ENCODE data around the gene CRIP3. TPM values are rescaled to one million over a fixed set of nuclear protein-coding genes. Genes with fewer than 3 reads are reported as not detected.

CRIP3 gene
- total and polyA plus RNA-seq, 2 of the 13 experiments (the other 11 are each of a cell fraction or from before 2014, with no cell fraction given), result 6.3 to 9.3 TPM

DNA sequence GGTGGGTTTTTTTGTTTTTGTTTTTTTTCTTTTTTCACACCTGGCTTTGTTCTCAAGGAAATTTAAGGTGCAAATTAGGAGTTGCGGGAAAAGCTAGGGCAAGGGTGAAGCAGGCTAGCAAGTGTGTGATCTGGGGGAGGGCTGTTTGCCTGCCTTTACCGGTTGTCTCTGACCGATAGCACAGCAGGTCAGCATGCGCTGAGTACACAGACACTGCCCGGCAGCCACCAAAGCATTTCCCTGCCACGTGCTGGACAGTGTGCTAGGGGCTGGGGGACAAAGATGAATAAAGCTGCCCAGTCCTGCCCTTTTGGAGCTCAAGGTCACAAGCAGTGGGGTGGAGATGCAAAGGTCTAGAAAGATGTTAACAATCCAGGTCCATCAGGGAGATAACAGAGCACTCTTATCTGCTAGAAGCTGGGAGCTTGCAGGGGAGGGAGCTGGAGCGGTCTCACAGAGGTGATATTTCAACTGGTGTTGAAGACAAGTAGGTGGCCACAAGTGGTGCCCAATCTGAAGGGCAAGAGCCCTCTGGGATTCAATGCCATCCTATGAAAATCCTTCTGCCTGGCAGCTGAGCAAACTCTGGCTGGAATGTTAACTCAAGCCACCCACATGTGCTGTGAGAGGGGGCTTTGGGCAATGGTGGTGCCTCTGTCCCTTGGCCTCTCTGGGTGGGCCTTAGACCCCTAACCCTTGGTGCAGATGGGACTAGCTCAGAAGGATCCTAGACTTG lies 40.8 kb downstream of the CRIP3 start (continued):
- TF ChIP-seq ZNF564 (CRISPR knock-in tag; IDR thresholded peaks at IDR 0.05) (peak; percentile 98), ZNF878 (CRISPR knock-in tag; IDR thresholded peaks at IDR 0.05) (peak; percentile 99), ZNF619 (CRISPR knock-in tag; IDR thresholded peaks at IDR 0.05) (peak; percentile 99), ZNF20 (CRISPR knock-in tag; IDR thresholded peaks at IDR 0.05) (0 out of 2 replicates have a peak, but pooled peaks have one; percentile 86), AHR (CRISPR knock-in tag; IDR thresholded peaks at IDR 0.05) (peak; percentile 96), TP53 (CRISPR knock-in tag; conservative IDR thresholded peaks at IDR 0.05) (peak; percentile 92), ZNF530 (CRISPR knock-in tag; IDR thresholded peaks at IDR 0.05; ENCODE audit: low read depth) (no peak), ZNF556 (CRISPR knock-in tag; IDR thresholded peaks at IDR 0.05; ENCODE audit: borderline replicate concordance) (peak; percentile 98), GLI4 (CRISPR knock-in tag; IDR thresholded peaks at IDR 0.05; ENCODE audit: borderline replicate concordance) (peak; percentile 91; the same call in 1 of the 2 replicates), MYNN (CRISPR knock-in tag; IDR thresholded peaks at IDR 0.05; ENCODE audit: low read depth) (no peak), ZNF235 (CRISPR knock-in tag; IDR thresholded peaks at IDR 0.05; ENCODE audit: borderline replicate concordance) (peak; percentile 91; the same call in 1 of the 2 replicates), U2AF2 (IDR thresholded peaks at IDR 0.05; ENCODE audit: low read depth, low read length) (0 out of 2 replicates have a peak, but pooled peaks have one; percentile 77), TSC22D2 (CRISPR knock-in tag; IDR thresholded peaks at IDR 0.05; ENCODE audit: borderline replicate concordance) (peak; percentile 97), ZSCAN25 (CRISPR knock-in tag; IDR thresholded peaks at IDR 0.05) (peak; percentile 99), FOXK1 (CRISPR knock-in tag; IDR thresholded peaks at IDR 0.05; ENCODE audit: borderline replicate concordance, low read depth) (peak; percentile 98), KDM5A (IDR thresholded peaks at IDR 0.05; ENCODE audit: borderline replicate concordance, low read length) (no peak; the same call in 1 of the 2 replicates), KLF12 (CRISPR knock-in tag; IDR thresholded peaks at IDR 0.05; ENCODE audit: borderline replicate concordance) (peak; percentile 93; the same call in 1 of the 2 replicates), NR1H2 (CRISPR knock-in tag; IDR thresholded peaks at IDR 0.05; ENCODE audit: borderline replicate concordance, low read depth) (peak; percentile 97; the same call in 1 of the 2 replicates), ZNF550 (CRISPR knock-in tag; IDR thresholded peaks at IDR 0.05; ENCODE audit: borderline replicate concordance) (peak; percentile 99; the same call in 1 of the 2 replicates), FOXA3 (CRISPR knock-in tag; IDR thresholded peaks at IDR 0.05) (peak; percentile 100), BRCA1 (CRISPR knock-in tag; IDR thresholded peaks at IDR 0.05) (no peak), ZNF12 (CRISPR knock-in tag; IDR thresholded peaks at IDR 0.05) (peak; percentile 74)
- TF ChIP-seq, protein P1, sequence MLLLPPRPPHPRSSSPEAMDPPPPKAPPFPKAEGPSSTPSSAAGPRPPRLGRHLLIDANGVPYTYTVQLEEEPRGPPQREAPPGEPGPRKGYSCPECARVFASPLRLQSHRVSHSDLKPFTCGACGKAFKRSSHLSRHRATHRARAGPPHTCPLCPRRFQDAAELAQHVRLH (CRISPR knock-in tag; IDR thresholded peaks at IDR 0.05; ENCODE audit: borderline replicate concordance, low read depth), result peak; percentile 100
- TF ChIP-seq, protein P2, sequence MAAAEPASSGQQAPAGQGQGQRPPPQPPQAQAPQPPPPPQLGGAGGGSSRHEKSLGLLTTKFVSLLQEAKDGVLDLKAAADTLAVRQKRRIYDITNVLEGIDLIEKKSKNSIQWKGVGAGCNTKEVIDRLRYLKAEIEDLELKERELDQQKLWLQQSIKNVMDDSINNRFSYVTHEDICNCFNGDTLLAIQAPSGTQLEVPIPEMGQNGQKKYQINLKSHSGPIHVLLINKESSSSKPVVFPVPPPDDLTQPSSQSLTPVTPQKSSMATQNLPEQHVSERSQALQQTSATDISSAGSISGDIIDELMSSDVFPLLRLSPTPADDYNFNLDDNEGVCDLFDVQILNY (CRISPR knock-in tag; conservative IDR thresholded peaks at IDR 0.05), result no peak
- TF ChIP-seq, protein P3, sequence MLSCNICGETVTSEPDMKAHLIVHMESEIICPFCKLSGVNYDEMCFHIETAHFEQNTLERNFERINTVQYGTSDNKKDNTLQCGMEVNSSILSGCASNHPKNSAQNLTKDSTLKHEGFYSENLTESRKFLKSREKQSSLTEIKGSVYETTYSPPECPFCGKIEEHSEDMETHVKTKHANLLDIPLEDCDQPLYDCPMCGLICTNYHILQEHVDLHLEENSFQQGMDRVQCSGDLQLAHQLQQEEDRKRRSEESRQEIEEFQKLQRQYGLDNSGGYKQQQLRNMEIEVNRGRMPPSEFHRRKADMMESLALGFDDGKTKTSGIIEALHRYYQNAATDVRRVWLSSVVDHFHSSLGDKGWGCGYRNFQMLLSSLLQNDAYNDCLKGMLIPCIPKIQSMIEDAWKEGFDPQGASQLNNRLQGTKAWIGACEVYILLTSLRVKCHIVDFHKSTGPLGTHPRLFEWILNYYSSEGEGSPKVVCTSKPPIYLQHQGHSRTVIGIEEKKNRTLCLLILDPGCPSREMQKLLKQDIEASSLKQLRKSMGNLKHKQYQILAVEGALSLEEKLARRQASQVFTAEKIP (CRISPR knock-in tag; IDR thresholded peaks at IDR 0.05; ENCODE audit: borderline replicate concordance), result no peak
- TF ChIP-seq, protein P4, sequence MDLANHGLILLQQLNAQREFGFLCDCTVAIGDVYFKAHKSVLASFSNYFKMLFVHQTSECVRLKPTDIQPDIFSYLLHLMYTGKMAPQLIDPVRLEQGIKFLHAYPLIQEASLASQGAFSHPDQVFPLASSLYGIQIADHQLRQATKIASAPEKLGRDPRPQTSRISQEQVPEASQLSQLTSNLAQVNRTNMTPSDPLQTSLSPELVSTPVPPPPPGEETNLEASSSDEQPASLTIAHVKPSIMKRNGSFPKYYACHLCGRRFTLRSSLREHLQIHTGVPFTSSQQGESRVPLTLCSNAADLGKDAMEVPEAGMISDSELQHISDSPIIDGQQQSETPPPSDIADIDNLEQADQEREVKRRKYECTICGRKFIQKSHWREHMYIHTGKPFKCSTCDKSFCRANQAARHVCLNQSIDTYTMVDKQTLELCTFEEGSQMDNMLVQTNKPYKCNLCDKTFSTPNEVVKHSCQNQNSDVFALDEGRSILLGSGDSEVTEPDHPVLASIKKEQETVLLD (CRISPR knock-in tag; IDR thresholded peaks at IDR 0.05; ENCODE audit: low read depth), result peak; percentile 91
